ENCODE results near the gene MARCHF11. TPM values are rescaled to one million over a fixed set of nuclear protein-coding genes. Genes with fewer than 3 reads are reported as not detected.

The MARCHF11 gene
- total RNA-seq, 1 experiment from 2014 or later, result 0.37 TPM

GRCh38 chr5:16180789-16181082, 1.1 kb upstream of the MARCHF11 start:
- H3K9me3 ChIP-seq (ENCODE audit: control insufficient read depth, low read depth, low read length), result no peaks in the 10 kb centered on the region
- TF ChIP-seq, protein P1, sequence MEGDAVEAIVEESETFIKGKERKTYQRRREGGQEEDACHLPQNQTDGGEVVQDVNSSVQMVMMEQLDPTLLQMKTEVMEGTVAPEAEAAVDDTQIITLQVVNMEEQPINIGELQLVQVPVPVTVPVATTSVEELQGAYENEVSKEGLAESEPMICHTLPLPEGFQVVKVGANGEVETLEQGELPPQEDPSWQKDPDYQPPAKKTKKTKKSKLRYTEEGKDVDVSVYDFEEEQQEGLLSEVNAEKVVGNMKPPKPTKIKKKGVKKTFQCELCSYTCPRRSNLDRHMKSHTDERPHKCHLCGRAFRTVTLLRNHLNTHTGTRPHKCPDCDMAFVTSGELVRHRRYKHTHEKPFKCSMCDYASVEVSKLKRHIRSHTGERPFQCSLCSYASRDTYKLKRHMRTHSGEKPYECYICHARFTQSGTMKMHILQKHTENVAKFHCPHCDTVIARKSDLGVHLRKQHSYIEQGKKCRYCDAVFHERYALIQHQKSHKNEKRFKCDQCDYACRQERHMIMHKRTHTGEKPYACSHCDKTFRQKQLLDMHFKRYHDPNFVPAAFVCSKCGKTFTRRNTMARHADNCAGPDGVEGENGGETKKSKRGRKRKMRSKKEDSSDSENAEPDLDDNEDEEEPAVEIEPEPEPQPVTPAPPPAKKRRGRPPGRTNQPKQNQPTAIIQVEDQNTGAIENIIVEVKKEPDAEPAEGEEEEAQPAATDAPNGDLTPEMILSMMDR (conservative IDR thresholded peaks at IDR 0.05), result no peak
- H3K23ac ChIP-seq (ENCODE audit: insufficient read length, low read depth, low read length), result no peak overlapping the region
- H3K79me1 ChIP-seq (ENCODE audit: insufficient read depth, low read depth, low read length, poor library complexity, severe bottlenecking), result no peaks in the 10 kb centered on the region
- H3K4me1 ChIP-seq (ENCODE audit: insufficient read depth, low read length), result no peaks in the 10 kb centered on the region
- H2AK5ac ChIP-seq (ENCODE audit: insufficient read length, low read length), result no peak overlapping the region
- no peaks in the 10 kb centered on the region for H3K79me2 ChIP-seq (ENCODE audit: insufficient read depth, low read length)
- peaks cover 19% of the 10 kb centered on the region; the same call in 1 of the 2 replicates for H3K27me3 ChIP-seq (ENCODE audit: insufficient read depth, low read length)
- Mint-ChIP-seq H3K36me3 (ENCODE audit: insufficient read depth in 1 of 3, low read depth in 3 of 3) (peaks cover 0 to 3% (median 0%) of the 10 kb centered on the region in 3 experiments; a peak in 1 of 7 replicates), H3K27ac (no peak overlapping the region), H3K4me1 (peaks cover 6 to 7% of the 10 kb centered on the region in 2 experiments; a peak in 3 of 4 replicates), H3K4me3 (peak overlapping the region; percentile 68 to 85), H3K9me3 (no peaks in the 10 kb centered on the region; a peak in 2 of 5 replicates), H3K27me3 (ENCODE audit: low read depth) (peaks cover 67% of the 10 kb centered on the region)
- no peak overlapping the region for H3K27ac ChIP-seq (ENCODE audit: insufficient read length, low read depth, low read length)
- H3K18ac ChIP-seq (ENCODE audit: insufficient read length, low read depth, low read length), result no peak overlapping the region
- no peaks in the 10 kb centered on the region for H4K20me1 ChIP-seq (ENCODE audit: control insufficient read depth, insufficient read depth, insufficient read length)
- H2BK5ac ChIP-seq (ENCODE audit: insufficient read length, low read length), result no peak overlapping the region
- H3K56ac ChIP-seq (ENCODE audit: insufficient read length, low read depth, low read length), result no peak overlapping the region
- no peak overlapping the region for H4K5ac ChIP-seq (ENCODE audit: insufficient read length, low read depth, low read length)
- H3K14ac ChIP-seq (ENCODE audit: insufficient read depth, low read length), result no peak overlapping the region
- H4K8ac ChIP-seq (replicated peaks; ENCODE audit: insufficient read length, low read depth, low read length), result no peak overlapping the region
- H3K9ac ChIP-seq (ENCODE audit: extremely low read depth, insufficient read length, low read length), result no peak overlapping the region
- peak overlapping the region; percentile 87 for H3K4me2 ChIP-seq (ENCODE audit: insufficient read depth, insufficient read length, low read length)
- H2BK15ac ChIP-seq (ENCODE audit: low read depth, low read length), result no peak overlapping the region
- no peak for DNase-seq
- H3T11ph ChIP-seq (ENCODE audit: low read length), result no peak overlapping the region
- H2BK20ac ChIP-seq (ENCODE audit: low read depth, low read length, poor library complexity, severe bottlenecking), result no peak overlapping the region
- no CpG with 5 or more reads among the region's 7 CpGs for WGBS (ENCODE audit: extremely low coverage, insufficient read length, low lambda C conversion rate)
- H2BK120ac ChIP-seq (ENCODE audit: low read depth, low read length, poor library complexity, severe bottlenecking), result no peak overlapping the region
- no peak overlapping the region for H4K91ac ChIP-seq (ENCODE audit: insufficient read length, low read depth, low read length)
- H2AFZ ChIP-seq (ENCODE audit: low read length), result no peak overlapping the region
- peaks cover 6% of the 10 kb centered on the region for H3K23me2 ChIP-seq (ENCODE audit: insufficient read length, low read depth, low read length, poor library complexity, severe bottlenecking)
- no peak overlapping the region for H3K4ac ChIP-seq (ENCODE audit: low read depth, low read length)
- no peak overlapping the region for H2BK12ac ChIP-seq (ENCODE audit: insufficient read length, low read depth, low read length)
